GM21423 (cell line): ENCODE data around the gene PPDPF.
"Not testable (repeated sequence)": the region's sequence is repeated elsewhere in the genome, so short reads cannot be mapped to it uniquely, and the experiment has no call there.

Source experiments
- ATAC-seq: cut with Tn5 transposase; IDR thresholded peaks from one replicate; pipeline ENCODE4 v1.9.1; 2021; ENCODE audit warnings: mild to moderate bottlenecking, moderate library complexity; ENCODE audit not compliant: unreplicated experiment

Gene PPDPF

DNA sequence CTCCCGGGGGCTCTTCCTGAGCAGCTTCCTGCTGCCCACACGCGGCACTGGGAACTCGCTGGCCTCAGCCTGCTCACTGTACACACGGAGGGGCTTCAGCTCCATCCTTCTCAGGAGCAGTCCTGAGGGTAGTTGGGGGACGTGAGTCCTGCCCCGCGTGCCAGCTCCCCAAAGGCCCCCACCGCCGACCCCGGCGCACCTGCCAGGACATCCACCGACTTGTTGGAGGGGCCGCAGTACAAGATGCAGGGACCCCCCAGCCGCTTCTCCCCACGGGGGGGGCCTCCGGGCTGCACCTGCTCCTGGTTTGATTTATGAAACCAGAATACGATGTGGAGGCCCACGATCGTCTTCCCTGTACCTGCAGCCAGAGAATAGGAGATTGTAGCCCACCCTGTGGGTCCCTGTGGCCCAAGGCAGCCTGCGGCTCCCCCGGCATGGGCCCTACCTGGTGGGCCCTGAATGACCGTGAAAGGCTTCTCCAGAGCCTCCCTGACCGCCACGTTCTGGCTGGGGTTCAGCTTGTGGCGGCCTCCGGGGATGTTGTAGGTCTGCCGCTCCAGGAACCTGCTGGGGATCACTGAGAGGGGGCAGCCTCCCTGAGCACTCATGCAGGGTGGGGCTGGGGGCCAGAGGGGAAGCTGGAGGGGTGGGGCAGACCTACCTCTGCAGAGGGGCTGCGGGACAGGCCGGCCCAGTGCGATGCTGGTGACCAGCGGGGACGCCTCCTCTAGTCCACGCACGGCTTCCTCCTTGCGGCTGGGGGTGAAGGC is 41.2 kb downstream of the PPDPF start:
- ATAC-seq: no peak

- ATAC-seq: no peak
These were observed 42.1 kb downstream of the PPDPF start for GRCh38 chr20:63562461-63563224.

GRCh38 chr20:63563225-63563935 is 42.8 kb downstream of the PPDPF start:
- ATAC-seq: no peak

DNA sequence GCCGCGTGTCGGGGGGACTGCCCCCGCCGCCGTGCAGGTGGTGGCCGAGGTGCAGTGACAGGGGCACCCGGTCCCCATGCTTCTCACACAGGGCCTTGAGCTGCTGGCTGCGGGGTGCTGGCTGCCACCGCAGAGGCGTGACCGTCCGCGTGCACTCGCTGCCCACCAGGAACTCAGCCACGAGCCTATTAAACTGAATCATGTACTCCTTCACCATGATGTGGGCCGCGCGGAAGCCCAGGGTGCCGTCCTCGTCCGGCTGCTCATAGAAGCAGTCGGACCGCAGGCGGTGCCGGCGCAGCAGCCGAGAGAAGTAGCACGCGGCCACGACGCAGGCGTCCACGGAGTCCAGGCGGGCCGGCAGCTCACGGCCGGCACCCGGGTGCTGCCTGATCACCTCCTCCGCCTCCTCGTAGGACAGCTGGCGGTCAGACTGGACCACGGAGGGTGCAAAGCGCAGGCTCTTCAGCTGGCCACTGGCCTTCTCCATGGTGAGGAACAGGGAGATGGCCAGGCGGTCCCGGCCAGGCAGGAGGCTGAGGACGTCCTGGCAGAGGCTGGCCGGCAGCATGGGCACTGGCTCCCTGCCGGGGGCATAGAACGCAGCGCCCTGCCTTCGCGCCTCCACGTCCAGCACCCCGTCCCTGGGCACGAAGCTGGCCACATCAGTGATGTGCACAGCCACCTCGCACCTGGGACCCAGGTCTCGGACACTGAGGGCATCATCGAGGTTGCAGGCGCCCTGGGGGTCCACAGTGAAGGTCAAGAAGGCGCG is 43.7 kb downstream of the PPDPF start:
- no peak for ATAC-seq

GRCh38 chr20:63565021-63565698 is 44.6 kb downstream of the PPDPF start:
- no peak for ATAC-seq

DNA sequence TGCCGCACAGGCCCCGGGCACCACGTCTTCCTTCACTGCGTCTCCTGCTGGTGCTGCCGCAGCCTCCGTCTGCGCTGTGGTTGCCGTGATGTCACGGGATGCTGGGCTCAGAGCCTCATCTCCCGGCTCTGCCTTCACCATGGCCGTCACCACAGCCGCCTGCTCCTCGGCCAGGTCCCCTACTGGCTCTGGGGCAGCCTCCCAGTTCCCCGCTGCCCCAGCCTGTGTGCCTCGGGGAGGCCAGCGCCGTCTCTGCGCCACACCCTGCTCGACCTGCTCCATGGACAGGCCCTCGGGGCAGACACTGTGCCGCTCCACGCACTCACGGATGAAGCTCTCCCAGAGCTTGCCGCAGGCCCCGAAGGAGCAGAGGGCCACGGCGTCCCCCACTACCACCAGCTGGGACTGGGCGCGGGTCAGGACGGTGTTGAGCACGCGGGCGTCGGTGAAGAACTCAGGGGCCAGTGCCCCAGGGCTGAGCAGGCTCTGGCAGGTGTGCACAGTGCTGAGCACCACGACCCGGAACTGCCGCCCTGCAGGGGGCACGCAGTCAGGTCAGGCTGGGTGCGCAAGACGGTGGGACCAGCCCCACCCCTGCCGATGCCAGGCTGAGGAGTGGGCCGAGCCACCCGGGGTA is 45.3 kb downstream of the PPDPF start:
- no peak for ATAC-seq

DNA sequence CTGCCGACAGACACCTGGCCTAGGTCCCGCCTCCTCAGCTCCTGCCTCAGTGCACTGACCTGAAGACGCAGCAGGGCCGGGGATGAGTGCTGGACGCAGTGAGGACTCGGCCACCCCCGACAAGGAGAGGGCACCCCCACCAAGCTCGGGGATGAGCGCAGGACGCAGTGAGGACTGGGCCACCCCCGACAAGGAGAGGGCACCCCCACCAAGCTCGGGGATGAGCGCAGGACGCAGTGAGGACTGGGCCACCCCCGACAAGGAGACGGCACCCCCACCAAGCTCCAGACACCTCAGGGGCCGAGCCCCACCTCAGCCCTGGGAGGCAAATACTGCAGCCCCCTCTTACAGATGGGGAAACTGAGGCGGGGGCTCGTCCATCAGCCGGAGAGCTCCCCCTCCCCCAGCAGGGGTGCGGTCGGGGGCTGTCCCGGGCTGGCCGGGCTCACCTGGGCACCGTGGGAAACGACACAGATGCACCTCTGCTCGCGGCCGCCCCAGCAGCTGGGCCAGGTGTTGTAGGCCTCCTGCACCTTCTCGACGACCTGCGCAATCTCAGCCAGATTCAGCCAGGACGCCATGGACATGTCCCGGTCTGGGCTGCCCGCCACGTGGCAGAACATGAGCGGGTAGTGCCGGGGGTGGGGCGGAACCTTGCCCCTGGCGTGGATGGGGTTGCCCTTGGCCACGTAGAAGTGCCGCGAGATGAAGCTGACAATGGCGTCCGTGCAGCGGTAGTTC is 46.0 kb downstream of the PPDPF start:
- ATAC-seq: no peak

GRCh38 chr20:63567136-63567385 is 46.5 kb downstream of the PPDPF start:
- ATAC-seq: peak; percentile 3

GRCh38 chr20:63567386-63568169 is 47.0 kb downstream of the PPDPF start:
- peak; percentile 62 for ATAC-seq

DNA sequence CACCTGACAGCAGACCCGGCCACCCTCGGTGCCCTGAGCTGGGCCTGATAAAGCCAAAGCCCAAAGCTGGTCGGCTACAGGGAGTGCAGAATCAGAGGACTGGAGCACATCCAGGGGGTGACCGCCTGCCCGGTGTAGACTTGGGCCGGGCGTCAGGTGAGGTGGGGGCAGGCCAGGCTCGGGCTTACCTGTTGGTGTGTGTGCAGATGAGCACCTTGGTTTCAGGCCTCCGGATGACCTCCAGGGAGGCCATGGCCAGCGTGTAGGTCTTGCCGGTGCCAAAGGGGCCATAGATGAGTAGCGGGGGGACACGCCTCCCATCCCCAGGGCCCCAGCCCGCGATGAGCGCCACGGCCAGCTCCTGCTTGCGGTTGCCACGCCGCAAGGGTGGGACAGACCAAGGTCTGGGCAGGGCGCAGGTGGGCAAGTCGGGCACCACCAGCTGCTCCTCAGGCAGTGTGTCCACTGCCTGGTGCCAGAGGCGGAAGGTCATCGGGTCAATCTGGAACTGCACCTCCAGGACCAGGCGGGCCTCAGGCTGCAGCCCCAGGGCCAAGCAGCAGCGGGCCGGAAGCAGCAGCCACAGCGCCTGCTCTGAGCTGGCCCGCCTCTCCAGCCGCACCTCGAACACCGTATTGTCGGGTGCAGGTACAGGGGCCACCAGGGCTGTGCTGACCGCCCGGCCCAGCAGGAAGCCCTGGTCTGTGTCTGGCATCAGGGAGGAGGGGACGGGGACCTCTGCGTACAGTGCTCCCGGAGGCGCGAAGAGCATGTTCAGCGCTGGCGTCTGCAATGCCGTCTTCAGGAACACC is 47.8 kb downstream of the PPDPF start:
- no peak for ATAC-seq

- no peak for ATAC-seq
These were observed 48.7 kb downstream of the PPDPF start for GRCh38 chr20:63568986-63569949.

DNA sequence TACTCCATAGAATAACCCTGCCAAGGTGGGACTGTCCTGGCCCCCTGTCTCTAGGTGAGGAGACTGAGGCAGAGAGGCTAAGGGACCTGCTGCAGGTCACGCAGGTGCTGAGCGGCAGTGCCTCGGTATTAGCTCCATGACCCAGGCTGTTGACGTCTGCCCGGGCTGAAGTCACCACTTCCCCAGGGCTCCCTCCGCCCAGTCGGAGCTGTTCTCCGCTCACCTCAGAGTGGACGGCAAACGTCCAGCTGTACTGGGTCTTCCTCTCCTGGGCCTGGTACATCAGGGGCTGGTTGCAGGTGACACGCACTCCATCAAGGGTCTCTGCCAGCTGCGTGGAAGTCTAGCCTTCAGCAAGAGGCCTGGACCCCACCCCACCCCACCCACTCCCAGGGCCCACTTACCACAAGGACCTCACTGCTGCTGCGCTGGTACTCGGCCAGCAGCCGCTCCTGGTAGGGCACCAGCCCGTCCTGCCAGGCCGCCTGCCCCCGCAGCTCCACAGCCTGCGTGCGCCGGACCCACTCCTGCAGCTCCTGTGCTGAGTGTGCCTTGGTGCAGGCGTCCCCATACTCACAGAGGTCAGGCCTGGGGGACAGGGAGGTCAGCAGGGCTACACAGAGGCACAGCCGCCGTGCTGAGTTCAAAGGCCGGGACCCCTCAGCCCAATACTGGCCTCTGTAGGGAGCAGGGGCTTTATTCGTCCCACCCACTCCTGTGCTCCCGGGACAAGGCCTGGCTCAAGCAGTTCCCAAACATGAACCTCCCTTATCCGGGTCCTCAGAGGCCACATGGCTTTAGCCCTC is 49.9 kb downstream of the PPDPF start:
- ATAC-seq: no peak

DNA sequence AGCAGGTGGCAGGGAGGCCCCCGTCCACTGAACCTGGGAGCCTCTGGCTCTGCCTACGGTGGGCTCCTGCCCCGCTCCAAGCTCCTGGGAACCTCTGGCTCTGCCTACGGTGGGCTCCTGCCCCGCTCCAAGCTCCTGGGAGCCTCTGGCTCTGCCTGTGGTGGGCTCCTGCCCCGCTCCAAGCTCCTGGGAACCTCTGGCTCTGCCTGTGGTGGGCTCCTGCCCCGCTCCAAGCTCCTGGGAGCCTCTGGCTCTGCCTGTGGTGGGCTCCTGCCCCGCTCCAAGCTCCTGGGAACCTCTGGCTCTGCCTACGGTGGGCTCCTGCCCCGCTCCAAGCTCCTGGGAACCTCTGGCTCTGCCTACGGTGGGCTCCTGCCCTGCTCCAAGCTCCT is 50.5 kb downstream of the PPDPF start:
- ATAC-seq: not testable (repeated sequence)
